DMS79 (cell line): ENCODE results near the gene TRPC4.

ENCODE experiments used
- DNase-seq: peaks from one replicate; lab custom pipeline; 2025; lab: John Stamatoyannopoulos, UW

Gene TRPC4

DNA sequence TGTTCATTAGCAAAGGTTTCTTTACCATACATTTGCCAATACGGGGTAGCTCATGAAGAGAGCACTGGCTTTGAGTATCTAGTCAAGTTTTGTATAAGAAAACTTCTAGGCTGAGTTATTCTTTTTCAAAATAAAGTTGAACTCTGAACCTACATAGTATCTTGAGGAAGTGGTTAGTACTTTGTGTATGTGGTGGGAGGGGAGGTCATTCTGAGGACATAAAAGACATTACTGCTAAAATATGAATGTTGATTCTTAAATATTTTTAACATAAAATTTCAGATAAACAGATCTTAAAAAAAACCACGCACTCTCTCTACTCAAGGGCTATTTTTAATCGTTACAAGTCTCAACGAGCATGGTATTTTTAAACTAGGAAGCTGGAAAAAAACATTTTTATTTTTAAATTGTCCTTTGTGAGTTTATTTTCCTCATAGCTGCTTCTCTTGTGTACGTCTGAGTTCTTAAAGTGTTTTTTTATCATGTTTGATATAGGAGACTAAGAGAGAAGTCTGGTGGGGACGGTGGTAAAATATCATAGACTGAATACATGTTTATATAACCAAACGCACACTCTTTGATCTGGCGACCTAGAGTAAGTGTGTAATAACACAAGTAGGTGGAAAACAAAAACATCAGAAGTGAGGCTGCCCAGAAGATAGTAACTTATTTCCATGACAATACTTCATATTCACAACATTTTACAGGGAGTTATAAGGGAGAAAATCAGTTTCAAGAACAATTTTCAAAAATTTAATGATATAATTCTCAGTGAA, 153.0 kb downstream of the TRPC4 start:
- DNase-seq, result no peak

DNA sequence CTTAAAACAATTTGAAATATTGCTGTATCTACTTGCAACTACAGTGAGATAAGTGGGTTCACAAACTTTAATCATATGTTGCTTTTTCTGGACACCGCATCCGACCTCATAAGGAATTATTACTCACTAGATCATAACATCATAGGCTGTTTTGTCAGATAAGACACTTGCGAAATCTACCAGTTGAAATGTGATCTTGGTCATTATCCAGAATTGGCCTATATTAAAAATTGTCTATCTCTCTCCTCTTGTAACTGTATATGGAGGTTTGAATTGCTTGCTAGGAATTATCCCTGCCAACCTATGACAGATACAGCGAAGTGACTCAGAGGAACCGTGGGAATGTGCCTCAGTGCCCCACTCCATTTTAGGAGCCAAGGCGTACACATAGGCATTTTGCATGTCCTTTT, 154.0 kb downstream of the TRPC4 start:
- DNase-seq, result no peak

DNA sequence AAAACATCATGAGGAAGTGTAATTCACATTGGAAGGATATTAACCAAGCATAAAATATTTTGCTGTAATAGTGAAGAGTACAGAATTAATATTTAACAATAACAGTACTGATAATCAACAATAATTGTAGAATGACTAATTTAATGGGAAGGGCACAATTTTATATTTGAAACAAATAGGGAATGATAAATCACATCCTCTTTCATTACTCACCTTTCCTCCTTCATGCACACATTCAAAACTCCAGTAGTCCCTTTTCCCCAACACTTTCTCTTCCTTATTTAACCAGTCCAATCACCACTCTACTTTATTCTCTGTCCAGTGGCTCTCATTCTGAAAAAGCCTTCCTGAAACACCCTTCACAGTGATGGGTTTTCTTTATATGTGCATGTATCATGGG, 160.3 kb downstream of the TRPC4 start:
- DNase-seq, result no peak

DNA sequence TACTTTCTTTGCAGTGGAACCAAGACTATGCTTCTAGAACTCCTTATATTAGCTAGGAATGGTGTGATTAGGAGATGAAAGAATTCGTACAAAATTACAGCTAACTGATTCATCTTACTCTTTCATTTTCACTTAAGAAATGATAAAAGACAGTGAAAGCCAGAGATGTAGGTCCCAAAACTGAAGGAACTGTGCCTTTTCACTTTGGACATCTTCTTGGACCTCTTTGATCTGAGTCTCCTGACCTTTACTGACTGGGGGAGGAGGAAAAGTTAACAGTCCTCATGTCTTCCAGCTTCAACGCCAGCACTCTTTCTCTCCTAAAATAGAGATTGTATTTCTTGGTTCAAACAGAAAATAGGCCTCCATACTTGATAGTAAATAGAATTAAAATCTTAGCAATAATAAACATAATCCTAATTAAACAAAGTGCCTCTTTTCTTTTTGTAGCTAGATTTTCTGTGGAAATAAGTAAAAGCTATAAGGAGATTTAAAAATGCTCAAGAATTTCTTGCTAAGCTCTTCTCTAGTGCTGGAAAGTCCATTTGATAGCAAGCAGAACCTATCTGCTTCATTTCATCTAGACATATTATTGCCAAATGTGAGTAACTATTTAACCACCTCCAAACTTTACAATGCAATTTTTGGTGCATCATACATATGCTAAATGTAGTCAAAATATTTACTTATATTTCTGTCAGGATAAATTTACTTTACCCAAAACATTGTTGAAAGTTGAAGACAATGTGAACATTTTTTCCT, 161.7 kb downstream of the TRPC4 start:
- no peak for DNase-seq

DNA sequence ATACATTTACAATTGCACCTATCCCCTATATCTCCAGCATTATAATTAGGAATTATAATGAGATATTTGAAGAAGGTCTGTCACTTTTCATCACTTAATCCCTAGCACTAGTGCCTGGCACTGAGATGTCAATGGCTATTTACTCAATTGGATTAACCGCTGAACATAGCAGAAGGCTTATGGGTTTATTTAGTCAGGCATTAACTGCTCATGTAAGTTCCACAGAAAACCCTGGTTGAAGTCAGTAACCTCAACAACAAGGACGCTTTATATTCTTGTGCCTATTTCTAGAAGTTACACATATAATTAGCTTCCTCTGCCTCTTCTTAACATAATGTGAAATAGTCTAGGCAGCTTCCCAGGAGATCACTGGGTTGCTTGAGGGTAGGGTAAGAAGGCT, 163.5 kb downstream of the TRPC4 start:
- no peak for DNase-seq

DNA sequence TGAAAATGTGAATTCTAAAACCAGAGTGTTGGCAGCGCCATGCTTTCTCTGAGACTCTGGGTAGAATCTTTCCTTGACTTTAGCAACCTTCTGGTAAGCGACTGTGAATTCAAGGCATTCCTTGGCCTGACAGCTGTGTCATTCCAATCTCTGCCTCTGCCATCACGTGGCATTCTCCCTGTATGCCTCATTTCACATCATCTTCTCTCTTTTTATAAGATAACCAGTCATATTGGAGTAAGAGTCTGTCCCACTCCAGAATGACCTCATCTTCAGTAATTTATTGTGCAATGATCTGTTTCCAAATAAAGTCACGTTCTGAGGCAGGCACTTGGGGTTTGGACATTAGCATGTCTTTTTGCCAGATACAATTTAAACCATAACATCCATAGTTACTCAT, 167.6 kb downstream of the TRPC4 start:
- no peak for DNase-seq

DNA sequence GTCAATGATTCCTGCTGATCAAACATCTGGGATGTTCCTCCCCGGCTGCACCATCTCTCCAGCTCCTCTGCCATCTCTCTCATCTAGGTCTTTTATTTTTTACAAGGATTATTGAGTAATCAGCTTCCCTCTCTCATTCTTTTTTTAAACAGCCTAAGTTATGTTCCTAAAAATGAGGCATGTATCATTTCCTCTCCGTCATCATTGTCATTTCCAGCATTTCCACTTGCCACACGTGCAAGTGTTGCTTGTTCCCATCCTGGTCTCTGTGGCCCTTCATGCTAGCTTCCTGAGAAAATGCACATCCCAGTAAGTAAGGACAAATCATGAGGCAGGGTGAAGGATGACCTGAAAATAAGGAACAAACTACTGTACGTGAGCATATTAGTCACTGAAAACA, 168.3 kb downstream of the TRPC4 start:
- no peak for DNase-seq

DNA sequence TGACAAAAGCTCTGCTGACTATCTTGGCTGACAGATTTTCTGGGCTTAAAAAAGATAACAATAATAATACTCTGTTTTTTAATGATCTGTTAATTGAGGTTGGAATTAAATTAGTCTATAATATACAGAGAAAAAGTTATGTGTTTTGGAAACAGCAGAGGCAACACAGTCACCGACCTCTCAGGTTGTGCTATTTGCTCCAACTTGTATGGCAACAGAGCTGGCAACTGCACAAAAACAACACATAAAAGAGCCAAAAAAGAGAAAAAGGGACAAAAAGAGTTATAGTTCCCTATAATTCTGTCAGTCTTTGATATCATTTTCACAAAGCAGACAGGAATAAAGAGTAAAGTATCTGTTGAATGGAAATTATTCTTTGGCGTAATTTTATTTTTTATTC, 168.7 kb downstream of the TRPC4 start:
- no peak for DNase-seq

DNA sequence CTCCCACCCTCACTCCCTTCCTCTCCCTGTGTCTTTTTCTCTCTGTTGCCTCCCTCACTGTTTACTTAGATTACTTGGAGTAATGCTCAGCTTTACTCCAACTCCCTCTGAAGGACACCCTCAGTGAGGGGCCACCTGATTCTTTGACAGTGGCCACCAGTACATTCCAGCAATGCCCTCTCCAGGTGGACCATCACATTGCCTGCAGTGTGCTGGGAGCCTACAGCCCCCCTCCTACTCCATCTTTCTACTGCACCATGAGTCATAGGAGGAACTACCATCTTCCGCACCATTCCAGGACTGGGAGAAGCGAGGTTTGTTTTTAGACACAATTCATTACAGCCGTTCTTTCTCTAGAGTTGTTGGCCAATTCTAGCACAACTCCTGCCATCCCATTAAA, 174.4 kb downstream of the TRPC4 start:
- no peak for DNase-seq

DNA sequence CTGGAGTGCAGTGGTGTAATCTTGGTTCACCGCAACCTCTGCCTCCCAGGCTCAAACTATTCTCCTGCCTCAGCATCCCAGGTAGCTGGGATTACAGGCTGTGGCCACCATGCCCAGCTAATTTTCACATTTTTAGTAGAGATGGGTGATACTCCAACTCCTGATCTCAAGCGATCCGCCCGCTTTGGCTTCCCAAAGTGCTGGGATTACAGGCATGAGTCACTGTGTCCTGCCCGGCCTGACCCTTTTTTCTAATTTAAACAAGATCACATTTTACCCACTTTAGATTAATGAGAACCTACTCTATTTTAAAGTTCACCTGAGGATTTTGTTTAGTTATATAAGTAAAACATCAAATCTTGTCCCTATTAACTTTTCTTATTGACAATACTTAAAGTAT, 179.2 kb downstream of the TRPC4 start:
- DNase-seq, result no peak

DNA sequence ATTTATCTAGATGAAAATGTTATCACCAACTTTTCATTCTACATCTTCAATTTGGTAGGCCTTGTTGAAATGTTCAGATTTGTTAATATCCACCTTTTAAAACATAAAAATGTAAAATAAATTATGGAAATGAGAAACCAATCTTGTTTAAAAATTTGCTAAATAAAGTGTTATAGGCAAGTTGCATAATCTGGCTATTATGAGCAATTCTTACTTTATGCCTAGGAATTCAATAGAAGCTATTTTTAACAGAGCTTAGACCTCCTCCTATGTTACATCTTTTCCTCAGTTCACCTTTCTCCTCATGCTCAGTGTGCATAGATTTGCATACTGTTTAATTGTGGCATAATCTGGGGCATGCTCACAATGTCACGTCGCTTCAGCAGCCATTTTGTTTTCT, 183.1 kb downstream of the TRPC4 start:
- no peak for DNase-seq

DNA sequence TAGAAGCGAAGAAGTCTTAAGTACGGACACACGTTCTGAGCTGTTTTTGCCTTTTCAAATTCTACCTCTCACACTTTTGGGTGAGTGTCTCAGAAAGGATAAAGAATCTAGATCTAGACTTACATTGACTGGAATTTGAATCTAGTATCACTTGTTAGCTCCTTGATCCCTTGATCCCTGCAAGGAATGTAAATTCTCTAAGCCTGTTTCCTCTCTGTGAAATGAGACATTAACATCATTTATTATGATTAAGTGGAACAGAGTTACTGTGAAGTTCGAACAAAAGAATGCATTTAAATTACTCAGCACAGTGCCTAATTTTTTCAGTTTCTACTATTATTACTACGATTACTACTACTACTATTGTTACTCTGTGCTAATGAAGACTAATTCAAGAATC, 184.4 kb downstream of the TRPC4 start:
- DNase-seq, result no peak

DNA sequence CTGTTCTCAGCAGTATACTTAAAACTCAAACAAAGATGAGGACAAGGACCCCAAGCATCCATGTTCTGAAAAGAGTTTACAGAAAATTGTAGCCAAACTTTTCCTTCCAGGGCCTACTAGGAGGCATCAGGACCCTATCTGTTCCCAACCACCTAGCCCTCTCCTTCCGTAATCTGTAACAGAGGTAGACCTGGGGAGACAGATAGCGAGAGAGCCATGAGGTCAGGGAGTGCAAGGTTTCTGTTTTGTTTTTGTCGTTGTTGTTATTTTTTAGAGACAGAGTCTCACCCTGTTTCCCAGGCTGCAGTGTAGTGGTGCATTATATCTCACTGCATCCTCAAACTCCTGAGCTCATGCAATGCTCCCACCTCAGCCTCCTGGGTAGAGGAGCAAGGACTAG, 187.1 kb downstream of the TRPC4 start:
- no peak for DNase-seq

DNA sequence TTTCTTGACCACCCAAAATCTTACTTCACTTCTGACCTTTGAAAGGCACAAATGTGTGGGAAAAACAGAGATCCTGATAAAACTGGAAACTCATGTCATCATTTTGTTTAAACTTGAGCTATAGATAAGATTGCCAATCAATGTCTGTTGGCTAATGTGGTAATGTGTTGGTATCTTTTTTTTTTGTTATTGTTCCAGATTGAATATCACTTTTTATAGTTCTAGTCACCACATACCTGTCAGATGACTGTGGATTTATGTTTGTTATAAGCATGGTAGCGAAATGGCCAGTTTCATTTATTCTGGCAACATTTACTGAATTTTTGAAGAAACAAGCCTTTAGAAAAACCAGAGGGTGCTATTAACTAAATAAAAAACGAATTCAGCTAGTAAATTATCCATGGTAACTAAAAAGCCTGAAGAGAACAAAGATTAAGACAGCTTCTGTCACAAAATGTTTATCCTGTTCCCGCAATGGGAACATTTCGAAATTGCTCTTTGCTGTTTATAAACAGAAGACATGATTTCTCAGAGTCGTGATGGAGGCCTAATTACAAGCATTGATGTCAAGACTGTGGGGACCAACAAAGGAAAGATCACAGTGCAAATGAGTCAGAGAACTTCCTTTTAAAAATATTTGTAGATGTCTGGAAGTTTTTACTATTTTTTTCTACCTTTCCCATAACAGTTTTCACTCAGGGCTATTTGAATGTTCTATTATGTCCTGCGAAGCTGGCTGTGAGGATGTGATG, 188.1 kb downstream of the TRPC4 start:
- DNase-seq, result no peak

DNA sequence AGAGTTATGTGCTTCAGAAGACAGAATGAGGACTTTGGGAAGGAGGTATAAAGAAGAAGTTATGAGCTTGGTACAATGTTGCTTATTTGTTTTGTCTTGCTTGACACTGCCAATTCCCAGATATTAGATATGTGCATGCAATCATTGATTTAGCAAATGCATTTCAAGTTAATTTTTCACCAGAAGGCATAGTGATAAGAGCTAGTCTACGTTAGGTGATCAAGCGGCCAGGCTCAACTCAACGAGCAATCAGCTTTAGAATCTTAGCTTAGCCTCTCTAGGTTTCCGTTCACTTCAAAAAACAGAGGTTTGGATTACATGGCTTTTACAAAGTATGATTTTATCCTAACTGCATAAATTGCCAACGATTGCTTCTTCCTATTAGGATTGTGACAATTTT, 189.4 kb downstream of the TRPC4 start:
- DNase-seq, result no peak

DNA sequence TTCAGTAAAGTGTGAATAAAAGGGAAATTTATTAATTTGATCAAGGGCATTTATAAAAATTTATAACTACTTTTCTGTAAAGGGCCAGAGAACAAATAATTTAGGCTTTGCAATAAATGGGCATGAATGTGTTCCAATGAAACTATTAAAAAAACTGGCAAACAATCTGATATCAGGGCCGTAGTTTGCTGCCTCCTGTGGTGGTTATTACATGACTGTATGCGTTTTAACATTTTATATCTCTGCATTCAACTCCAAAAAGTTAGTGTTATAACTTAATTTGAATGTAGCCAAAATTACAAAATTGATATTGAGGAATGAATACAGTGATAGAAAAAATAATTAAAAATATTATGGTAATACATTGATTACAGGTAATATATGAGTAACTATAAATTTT, 190.5 kb downstream of the TRPC4 start:
- no peak for DNase-seq

DNA sequence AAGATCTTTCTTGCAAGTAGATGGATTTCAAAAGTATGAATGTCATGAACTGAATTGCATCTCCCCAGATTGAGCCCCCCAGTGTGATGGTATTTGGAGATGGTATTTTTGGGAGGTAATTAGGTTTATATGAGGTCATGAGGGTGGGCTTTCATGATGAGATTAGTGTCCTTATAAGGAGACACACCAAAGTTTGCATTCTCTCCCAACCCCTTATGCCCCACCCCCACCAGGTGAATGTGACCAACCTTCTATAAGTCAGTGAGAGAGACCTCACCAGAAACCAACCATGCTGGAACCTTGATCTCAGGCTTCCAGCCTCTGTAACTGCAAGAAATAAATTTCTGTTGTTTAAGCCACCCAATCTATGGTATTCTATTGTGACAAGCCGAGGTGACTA, 199.7 kb downstream of the TRPC4 start:
- DNase-seq, result no peak

DNA sequence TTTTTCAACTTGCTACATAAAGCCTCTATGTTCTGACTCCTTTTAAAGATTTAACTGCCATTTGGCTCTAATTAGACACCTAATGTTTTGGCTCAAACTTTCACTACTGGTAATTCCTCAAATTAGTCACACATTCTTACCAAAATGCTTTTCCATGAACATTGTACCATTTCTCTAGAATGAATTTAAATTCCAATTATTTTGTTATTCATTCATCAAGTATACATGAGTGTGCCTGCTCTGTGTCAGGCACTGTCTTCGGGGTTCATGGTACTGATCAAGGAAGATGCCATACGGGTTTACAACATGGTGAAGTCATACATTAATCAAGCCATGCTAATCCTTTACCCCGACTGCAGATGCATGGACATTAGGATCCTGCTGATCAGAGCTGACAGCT, 201.9 kb downstream of the TRPC4 start:
- no peak for DNase-seq

DNA sequence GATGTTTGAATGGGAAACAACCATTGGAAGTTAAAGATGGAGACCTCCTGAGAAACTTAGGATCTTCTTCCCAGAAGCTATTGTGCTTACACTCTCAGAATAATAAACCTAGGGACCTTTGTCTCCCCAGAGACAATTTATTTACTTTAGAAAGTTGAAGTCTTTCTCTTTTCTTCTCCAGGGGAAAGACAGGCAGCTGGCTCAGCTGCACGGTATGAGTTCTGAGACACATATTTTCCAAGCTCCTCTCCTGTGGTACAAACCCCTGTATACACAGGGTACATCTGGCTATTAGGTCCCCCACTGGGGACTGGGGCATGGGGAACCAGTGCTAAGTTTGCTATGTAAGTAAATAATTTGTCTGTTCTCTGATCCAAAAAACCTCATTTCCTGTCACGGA, 203.5 kb downstream of the TRPC4 start:
- no peak for DNase-seq

DNA sequence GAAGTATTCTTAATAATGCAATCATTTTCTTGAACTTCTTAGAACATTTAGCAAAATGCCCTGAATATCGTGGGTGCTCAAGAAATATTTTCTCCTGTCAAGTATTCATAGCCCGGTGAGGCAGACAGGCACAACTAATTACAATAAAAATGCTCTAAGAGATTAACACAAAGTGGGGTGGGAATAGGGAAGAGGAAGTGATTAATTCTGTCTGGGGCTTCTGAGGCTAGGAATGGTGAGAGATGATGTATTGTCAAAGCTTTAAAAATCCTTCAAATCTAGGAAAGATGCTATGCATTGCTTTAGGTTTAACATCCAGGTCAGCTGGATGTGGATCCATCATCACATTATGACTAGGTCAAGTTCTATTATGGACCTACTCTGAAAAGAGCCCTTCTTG, 204.2 kb downstream of the TRPC4 start:
- no peak for DNase-seq

DNA sequence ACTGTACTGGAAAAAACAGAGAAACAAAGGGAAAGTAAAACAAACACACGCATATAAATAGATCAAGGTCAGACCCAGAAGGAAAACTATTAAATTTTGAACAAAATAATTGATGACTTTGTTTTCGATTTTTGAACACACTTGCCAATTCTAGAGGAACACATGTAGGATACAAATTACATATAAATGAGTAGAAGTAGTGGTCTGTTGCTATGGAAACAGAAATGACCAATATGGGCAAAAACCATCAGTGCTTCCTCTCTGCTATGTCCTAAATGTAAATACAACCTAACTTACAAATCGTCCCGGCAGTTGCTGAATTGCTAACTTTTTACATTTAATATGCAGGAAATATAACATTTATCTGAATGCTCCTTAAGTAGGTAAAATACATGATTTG, 205.8 kb downstream of the TRPC4 start:
- DNase-seq, result no peak

DNA sequence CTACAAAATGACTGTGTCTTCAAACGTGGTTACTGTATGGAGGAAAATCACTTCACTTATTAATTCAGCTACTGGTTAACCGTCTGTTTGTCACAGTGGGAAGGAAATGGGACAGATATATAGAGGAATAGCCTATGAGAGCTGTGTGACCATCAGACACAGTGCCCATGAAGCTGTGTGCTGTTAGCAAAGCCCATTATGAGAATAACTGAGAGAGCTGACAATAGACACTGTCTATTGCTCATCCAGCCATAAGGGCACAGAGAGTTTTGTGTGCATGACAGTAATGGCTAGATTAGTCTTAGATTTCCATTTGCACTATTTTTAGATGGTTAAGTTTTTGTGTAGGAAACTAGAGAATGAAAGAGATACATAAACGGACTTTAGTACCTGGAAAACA, 206.9 kb downstream of the TRPC4 start:
- DNase-seq, result no peak

DNA sequence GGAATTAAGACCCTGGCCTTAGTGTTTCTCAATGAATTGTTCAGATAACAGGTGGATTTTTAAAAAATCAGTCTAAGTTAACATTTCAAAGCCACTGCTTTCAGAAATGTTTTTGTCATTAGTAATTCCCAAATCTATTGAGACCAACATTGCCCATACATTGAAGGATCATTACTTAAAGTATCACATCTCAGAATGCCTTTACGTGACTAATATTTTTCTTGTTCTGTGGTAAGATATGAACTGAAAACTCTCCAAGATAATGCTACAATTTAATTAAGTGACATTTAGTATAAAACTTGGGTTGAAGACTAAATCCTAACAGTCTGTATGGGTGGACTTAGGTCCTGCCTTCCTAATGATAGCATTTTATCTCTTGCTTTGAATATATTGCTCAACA, 211.6 kb downstream of the TRPC4 start:
- no peak for DNase-seq
